Midbrain (tissue), 1 donor: ENCODE data around the gene GUCA1A.

Experiments used
- DNase-seq: peaks from one replicate; lab custom pipeline; 2025; lab: John Stamatoyannopoulos, UW

Gene GUCA1A

GRCh38 chr6:42173101-42173500, at the start of gene GUCA1A:
Gene GUCA1A, plus strand, starts transcription at chr6:42173364. Its CDS starts 250 bp downstream, at chr6:42173614.
- DNase-seq: no peak

- DNase-seq: no peak
These were observed 49.6 kb upstream of the GUCA1A start for GRCh38 chr6:42123379-42124103.

DNA sequence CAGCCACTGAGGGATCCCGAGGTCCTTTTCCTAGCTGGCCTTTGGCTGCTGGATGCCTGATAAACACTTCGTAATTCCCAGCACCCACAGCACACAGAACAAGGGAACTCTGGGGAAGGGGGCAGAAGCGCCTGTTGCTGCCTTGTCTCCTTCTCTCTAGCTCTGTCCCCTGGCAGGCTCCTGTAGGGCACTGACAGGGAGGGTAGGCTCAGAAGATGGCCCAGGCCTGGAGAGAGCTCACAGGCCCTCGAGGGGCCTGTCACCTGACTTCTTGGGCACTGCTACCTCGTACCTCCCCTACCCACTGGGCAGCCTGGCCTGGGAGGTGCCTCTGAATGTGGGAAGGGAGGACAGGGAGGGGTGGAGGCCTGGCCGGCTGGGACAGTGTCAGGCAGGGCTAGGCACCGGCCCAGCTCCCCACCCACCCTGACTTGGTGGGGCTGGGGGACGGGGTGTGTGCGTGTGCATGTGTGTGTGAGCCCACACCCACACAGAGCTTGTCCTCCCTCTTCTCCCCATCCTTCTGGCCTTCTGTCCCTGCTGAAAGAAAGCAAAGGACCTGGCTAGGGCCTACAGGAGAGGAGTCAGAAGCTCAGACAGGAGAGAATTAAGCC, 48.8 kb upstream of the GUCA1A start:
- no peak for DNase-seq

GRCh38 chr6:42125231-42125630, 47.9 kb upstream of the GUCA1A start:
- DNase-seq: no peak

GRCh38 chr6:42125663-42126062, 47.5 kb upstream of the GUCA1A start:
- no peak for DNase-seq

- DNase-seq: no peak
These were observed 44.5 kb upstream of the GUCA1A start for GRCh38 chr6:42128460-42129359.

- no peak for DNase-seq
These were observed 43.8 kb upstream of the GUCA1A start for GRCh38 chr6:42129360-42129676.

DNA sequence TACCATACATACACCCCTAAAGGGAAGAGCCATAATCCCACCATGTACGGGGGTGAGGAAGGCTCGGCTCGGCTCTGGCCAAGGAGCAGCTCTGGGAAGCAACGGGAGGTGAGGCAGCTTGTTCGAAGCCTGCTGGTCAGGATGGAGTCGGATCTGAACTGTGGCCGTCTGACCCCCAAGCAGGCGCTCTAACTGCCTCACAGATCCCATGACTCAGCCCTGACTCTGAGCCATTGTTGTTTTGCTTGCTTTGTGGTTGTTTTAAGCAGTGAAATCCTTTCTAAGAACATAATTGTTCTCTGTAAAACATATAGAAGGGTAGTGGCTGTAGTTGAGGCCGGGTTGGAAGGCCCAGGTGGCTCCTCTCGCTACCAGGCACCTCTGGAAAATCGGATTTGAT, 41.6 kb upstream of the GUCA1A start:
- DNase-seq: no peak

DNA sequence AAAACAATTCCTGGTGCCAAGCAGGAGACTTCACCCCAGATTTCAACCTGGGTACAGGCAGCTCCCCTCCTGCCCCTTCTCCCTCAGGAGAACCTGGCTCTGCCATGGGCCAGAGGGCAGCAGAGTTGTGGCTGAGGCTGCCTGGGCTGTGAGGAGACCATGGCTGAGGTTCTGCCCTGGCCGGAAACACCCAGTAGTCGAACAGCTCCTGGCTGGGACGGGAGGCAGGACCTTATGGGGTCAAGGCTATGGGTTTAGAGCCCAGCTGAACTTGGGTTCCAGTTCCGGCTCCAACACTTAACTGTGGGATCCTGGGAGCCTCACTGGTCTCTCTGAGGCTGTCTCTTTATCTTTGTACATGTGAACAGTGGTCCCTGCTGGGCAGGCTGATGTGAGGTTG, 39.2 kb upstream of the GUCA1A start:
- no peak for DNase-seq

DNA sequence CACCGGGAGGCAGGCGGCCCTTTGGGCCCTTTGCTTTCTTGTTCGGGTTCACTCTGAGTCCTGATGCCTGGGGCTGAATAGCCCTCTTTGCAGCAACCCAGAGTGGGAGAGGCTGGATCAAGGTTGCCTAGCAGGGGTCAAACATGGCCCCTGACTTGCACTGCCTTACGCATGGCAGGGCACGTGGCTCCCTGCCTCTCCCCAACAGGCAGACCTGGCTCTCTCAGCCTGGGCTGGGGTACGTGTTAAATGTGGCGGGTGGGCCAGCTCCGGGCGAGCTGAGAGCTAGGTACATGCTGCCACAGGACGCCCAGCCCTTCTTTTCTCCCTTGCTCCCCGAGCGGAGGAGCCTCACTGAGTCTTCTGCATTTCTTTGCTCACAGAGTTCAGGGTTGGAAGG, 38.0 kb upstream of the GUCA1A start:
- no peak for DNase-seq

- no peak for DNase-seq
These were observed 37.4 kb upstream of the GUCA1A start for GRCh38 chr6:42135722-42136121.

DNA sequence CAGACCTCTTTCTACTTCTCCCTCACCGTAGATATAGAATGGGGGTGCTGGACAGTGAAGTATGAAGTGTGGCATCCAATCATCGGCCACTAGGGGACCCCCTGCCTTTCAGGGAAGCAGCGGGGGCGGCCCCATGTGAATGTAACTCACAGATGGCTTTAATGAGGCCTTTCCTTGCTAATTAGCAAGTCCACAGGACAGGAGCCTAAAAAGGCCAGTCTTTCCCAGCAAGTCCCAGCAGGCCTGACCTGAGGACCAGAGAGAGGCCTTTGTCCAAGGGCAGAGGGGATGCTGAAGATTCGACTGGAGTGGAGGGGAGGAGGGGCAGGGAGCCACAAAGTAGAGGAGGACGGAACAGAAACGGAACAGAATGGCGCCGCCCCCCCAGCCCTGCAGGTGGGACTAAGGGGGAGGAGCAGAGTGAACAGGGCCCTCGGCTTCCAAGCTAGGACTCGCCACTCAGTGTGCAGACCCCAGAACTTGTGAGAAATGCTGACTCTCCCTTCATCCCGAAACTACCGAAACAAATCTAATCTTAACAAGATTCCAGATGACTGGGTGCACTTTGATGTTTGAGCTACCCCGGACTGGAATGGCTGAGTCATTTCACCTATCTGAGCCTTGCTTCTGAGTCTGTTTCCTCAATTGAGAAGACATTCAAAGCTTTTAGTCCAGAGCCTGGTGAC, 36.5 kb upstream of the GUCA1A start:
- DNase-seq: no peak

- DNase-seq: no peak
These were observed 35.9 kb upstream of the GUCA1A start for GRCh38 chr6:42137194-42137753.

- DNase-seq: no peak
These were observed 35.0 kb upstream of the GUCA1A start for GRCh38 chr6:42138190-42138589.

DNA sequence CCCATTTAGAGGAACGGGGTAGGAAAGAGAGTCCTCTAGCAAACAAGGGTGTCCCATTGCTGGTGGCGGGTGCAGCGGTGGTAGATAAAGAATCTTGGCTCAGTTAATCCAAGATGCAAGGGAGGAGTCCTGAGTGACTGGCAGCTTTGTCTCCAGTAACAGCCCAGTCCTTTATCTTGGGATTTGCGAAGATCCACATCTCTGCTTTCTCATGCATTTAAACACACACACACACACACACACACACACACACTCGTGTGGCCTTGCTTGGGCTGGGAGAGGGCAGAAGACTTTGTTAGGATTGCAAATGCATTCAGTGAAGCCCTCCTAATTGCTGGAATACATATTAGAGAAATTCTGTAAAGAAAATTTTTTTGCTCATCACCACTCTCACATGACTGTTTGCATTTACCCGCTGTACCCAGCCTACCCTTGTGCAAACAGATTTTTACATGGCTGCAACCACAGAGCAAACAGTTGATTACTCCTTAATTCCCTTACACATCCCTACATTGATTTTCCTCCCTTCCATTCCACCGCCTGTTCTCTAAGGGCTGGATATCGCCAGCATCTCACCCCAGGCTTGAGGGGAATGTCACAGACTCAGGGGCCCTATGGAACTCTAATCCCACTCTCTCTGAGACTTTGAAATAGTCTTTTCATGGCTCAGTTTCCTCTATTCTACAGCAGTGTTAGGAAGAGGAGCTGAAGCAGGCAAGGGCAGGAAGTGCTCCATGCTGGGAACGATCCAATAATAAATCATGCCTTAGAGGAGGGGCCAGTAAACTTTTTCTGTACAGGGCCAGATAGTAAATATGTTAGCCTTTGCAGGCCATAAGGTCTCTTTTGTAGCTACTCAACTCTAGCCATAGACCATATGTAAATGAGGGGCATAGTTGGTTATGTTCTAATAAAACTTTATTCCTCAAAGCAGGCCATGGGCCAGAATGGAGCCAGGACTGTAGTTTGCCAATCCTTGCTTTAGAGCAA, 34.2 kb upstream of the GUCA1A start:
- no peak for DNase-seq

DNA sequence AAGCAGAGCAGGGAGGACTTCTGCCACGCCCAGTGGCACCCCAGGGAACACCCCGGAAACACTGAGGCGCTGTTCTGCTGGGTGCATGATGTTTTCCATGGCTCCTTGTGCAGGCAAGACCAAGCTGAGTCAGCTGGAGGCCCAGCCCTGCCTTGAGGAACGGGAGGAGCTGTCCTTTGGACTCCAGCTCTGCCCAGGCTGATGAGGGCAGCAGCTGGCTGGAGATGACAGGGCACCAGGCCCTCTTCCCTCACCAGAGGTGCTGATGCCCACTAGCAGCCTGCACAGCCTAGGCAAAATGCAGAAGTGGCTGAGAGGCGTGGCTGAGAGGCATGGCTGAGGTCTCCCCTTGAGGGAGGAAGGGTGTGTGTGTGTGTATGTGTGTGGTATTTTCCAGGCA, 33.1 kb upstream of the GUCA1A start:
- no peak for DNase-seq

GRCh38 chr6:42140756-42141602, 32.2 kb upstream of the GUCA1A start:
- DNase-seq: no peak

- DNase-seq: no peak
These were observed 31.5 kb upstream of the GUCA1A start for GRCh38 chr6:42141603-42142117.

DNA sequence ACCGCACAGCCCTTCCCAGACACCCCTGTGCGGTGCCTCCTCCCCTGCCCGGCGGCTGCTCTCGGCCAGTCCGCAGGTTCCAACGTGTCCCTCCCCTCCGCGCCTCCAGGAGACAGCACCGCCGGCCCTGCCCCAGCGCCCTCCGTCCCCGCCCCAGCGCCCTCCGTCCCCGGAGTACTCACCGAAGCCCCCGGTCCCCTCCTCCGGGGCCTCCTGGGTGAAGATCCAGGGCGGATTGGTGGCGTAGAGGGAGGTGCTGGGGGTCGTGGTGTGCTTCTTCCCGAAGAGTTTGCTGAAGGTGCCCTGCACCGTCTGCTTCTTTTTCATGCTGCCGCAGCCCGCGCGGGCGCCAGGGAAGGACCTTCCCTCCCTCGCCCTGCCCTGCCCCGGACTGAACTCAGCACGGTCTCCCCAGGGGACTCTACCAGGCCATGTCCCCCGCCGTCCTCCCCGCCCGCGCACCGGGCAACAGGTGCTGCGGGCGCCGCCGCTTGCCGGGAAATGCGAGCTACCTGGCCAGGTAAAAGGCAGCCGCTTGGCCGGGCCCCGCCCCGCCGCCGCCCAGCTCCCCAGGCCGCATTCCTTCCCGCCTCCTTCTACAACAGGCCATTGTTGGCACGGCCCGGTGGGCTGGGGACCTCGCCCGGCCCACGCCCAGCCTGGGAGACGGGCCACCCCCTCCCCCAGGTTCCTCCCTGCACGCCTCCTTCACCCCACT, 30.9 kb upstream of the GUCA1A start, which contains the start of gene C6orf132:
C6orf132 (minus strand) TSS at position 503 of the 718 bp plus-strand sequence; CDS start at position 327, 176 bp downstream.
- DNase-seq: no peak
